Nucleus accumbens (tissue), 56 donors: Measurements from ENCODE around the gene TRMT10B.
"Not testable (repeated sequence)": the region's sequence is repeated elsewhere in the genome, so short reads cannot be mapped to it uniquely, and the experiment has no call there.

Experiments
- DNase-seq, 56 donors: peaks; one replicate each; lab custom pipeline; 2025; lab: John Stamatoyannopoulos, UW

TRMT10B gene

DNA sequence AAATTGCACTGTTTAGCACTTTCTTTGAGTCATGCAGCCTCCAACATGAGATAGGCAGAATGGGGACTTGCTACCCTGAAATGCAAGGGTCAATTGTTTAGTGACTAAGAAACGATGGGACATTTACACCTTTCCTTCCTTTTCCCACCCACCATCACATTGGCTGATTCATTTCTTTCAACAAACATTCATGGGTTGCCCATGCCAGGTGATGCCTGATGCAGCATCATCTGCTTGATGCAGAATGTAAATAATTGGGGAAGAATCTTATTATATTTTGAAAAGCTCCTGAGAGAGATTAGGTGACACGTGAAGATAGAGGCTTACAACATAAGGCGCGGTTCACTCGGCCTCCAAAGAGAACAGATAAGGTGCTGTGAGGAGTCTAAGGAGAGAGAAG, 4.5 kb upstream of the TRMT10B start:
- DNase-seq, result no peak

DNA sequence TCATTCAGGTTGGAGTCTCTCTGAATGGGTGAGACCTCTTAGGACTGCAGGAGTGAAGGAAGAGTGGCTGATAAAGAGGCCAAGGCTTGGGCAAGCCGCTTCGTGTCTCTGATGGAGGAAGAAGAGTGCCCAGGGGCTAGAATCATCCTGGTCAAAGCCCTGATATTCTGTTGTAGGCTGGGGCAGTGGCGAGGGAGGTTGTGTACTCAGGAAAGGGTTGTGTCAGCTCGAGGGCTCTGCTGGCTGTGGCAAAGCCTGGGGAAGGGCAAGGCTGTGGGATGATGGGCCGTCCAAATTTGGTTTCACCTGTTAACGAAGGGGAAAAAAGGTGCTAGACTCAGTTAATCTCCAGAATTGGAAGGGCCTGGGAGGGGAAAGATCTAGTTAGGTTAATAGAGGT, 2.4 kb upstream of the TRMT10B start:
- no peak for DNase-seq

DNA sequence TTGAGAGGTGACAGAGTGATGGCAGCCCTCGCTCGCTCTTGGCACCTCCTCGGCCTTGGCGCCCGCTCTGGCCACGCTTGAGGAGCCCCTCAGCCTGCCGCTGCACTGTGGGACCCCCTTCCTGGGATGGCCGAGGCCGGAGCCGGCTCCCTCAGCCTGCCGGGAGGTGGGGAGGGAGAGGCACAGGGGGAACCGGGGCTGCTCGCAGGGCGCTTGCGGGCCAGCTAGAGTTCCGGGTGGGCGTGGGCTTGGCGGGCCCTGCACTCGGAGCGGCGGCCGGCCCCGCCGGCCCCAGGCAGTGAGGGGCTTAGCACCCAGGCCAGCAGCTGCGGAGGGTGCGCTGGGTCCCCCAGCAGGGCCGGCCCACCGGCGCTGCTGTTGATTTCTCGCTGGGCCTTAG, 1.9 kb upstream of the TRMT10B start:
- not testable (repeated sequence) for DNase-seq

DNA sequence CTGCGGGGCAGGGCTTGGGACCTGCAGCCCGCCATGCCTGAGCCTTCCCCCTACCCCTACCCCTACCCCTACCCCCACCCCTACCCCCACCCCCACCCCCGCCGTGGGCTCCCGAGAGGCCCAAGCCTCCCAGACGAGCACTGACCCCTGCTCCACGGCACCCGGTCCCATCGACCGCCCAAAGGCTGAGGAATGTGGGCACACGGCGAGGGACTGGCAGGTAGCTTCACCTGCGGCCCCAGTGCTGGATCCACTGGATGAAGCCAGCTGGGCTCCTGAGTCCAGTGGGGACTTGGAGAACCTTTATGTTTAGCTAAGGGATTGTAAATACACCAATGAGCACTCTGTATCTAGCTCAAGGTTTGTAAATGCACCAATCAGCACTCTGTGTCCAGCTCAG, 1.5 kb upstream of the TRMT10B start:
- DNase-seq, result not testable (repeated sequence)

DNA sequence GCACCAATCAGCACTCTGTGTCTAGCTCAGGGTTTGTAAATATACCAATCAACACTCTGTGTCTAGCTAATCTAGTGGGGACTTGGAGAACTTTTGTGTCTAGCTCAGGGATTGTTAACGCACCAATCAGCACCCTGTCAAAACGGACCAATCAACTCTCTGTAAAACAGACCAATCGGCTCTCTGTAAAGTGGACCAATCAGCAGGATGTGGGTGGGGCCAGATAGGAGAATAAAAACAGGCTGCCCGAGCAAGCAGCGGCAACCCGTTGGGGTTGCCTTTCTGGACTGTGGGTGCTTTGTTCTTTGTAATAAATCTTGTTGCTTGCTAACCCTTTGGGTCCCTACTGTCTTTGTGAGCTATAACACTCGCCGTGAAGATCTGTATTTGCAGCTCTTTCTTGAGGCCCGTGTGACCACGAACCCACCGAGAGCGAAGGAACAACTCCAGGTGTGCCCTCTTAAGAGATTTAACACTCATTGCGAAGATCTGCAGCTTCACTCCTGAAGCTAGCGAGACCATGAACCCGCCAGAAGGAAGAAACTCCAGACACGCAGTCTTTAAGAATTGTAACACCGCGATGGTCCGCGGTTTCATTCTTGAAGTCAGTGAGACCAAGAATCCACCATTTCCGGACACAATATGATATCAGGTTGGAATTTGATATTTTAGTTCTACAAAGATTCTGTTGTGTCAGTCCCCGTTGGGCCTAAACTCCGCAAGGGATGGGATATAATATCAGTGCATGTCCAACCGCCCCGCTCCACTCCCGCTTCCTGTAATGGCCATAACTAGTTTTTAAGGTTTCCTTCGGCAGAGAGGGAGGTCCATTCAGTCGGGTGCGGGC, 740 bp upstream of the TRMT10B start:
- DNase-seq, result no peak

DNA sequence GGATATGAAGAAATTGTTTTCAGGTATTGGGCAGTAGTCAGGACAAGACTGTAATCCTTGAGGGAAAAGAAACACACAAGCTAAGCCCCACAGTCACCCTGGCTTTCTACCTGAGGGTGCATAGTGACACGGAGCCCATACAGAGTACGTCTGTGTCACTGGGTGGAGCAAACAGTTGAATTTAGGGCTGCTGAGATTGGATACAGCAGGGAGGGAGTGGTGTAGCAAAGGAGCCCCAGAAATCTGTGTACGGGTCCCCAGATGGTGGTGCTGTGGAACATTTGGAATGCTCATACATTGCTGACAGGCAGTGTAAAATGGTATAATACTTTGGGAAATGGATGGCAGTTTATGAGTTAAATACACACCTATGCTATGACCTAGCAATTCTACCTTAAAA, 5.1 kb downstream of the TRMT10B start:
- no peak for DNase-seq

DNA sequence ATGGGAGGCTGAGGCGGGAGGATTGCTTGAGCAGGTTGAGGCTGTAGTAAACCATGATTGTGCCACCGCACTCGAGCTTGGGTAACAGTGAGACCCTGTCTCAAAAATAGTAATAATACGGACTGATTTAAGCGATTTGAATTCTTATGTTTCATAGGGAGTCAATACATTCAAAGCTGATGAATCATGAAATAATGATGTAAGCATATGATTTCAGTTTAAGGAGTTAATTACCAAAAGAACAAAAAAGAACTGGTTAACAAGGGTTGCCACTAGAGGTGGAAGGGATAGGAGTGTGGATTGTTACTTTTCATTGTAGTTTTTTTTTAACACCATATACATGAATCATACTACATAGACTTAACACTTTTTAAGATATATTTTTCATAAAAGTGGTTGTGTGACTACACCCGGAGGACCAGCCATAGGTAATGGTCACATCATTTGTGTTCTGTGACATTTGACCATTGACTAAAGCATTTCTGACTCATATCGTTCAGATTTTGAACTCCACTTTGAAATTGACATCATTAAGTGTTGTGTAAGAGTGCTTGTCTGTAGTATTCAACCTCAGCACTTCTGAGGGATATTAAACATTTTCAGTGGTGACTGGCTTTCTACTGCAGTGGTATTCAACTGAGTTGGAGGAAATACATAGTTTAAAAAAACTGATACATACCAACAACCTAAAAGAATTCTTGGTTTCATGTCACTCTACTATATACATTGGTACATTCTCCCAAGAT, 7.0 kb downstream of the TRMT10B start:
- DNase-seq, result no peak

DNA sequence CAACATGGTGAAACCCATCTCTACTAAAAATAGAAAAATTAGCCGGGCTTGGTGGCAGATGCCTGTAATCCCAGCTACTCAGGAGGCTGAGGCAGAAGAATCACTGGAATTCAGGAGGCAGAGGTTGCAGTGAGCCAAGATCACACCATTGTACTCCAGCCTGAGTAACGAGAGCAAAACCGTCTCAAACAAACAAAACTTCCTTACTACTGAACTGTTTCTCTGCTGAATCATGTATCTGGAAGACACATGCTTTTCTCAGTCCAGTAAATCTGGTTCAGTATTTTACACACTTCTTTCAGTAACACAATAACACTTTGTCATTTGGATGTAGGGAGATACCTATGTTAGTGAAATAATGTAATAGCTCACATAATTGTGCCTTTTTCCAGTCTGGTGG, 7.9 kb downstream of the TRMT10B start:
- DNase-seq, result no peak

DNA sequence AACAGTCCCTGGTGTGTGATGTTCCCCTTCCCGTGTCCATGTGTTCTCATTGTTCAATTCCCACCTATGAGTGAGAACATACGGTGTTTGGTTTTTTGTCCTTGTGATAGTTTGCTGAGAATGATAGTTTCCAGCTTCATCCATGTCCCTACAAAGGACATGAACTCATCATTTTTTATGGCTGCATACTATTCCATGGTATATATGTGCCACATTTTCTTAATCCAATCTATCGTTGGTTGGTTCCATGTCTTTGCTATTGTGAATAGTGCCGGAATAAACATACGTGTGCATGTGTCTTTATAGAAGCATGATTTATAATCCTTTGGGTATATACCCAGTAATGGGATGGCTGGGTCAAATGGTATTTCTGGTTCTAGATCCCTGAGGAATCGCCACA, 11.7 kb downstream of the TRMT10B start:
- not testable (repeated sequence) for DNase-seq

DNA sequence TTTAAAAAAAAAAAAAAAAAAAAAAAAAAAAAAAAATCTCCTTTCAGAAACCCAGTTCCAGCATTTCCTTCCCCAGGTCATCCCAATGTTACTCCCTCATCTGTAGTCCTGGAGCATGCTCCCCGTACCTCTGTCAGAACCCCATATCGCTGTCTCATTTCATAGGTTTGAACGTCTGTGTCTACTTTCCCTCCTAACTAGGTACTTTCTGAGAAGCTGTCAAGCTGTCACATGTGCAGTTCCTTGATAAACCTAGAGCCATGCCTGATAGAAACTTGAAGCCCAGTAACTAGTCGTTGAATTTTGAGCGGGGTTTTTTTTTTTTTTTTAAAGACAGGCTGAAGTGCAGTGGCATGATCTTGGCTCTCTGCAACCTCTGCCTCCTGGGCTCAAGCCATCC, 15.7 kb downstream of the TRMT10B start:
- DNase-seq, result no peak

DNA sequence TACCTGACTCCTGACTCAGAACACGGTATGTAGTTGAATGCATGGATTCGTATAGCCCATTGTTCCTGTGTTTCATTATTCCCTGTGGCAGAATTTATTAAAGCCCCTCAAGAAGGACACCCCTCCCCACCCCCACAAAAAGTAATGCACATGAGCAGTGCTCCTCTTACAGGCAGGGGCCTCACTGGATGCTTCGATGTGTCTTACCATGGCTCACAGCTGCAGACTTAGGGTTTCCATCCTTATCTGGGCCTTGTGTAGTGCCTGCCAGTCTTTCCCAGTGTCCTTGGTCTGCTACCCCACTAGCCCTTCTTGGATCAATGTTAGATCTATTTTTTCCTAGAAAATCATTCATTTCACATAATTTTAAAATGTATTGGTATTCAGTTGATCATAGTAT, 16.4 kb downstream of the TRMT10B start:
- DNase-seq, result no peak

DNA sequence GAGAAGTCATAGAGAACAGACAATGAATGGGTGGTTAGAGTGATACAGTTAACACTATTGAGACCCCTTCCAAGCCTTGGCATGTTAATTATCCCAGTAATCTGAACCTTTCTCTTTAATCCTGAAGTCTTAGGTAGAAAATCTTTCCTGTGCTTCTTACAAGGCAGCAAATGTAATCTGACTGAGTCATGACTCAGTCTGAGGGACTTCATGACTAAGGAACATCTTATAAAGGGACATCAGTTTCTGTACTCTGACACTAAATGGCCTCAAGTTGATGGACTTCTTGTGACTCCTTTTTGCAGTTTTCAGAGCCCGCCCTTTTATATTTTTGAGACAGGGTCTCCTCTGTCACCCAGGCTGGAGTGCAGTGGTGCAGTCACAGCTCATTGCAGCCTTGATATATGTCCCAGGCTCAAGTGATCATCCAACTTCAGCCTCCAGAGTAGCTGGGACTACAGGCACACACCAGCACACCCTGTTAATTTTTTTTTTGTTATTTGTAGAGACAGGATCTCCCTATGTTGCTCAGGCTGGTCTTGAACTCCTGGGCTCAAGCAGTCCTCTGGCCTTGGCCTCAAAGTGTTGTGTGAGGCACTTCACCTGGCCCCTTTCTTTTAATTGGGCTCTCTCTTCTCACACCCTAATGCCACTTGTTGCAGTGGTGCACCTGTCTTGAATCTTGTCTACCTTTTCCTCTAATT, 21.8 kb downstream of the TRMT10B start:
- no peak for DNase-seq

DNA sequence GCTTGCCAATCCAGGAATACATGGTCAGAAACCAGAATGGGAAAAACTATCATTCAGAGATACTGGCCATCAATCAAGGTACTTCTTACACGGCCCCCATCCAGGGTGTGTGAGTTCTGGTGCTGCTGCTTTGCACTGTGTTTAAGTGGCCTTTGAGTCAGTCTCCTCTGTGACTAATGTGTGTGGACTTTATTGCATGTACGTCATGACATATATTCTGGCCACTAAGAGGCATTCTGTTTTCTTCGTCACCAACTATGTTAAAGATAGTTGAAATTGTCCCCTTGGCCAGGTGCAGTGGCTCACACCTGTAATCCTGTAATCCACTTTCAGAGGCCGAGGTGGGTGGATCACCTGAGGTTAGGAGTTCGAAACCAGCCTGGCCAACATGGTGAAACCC, 22.7 kb downstream of the TRMT10B start:
- no peak for DNase-seq

DNA sequence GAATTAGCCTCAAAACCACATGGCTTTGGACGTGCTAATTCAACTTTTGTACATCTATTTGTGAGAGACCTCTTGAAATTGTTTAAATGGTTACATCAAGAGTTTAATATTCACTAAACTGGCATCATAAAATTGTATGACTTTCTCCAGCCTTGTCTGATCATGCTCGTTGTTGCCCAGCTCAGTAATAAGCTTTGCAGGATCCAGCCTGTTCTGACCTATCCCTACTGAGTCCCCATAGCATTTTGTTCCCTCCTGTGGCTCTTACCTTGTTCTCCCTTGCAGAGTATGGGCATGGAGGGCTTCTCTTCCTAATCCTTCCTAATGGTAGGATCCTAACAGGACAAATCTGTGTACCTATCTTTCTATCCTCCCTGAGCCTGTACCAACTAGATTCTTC, 24.9 kb downstream of the TRMT10B start:
- no peak for DNase-seq

DNA sequence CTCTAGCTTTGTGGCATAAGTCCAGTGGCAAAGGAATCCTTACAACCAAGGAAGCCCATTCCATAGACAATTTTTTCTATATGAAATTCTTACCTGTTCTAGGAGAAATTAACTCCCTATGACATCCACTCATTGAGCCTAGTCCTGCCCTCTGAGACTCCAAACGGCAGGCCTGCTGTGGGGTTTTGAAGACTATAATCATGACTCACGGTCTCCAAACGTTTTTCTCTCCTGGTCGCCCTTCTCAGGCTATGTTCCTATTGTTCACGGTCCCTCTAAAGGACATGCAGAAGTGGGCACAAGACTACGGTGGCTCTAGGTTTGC, 30.6 kb downstream of the TRMT10B start:
- no peak for DNase-seq

DNA sequence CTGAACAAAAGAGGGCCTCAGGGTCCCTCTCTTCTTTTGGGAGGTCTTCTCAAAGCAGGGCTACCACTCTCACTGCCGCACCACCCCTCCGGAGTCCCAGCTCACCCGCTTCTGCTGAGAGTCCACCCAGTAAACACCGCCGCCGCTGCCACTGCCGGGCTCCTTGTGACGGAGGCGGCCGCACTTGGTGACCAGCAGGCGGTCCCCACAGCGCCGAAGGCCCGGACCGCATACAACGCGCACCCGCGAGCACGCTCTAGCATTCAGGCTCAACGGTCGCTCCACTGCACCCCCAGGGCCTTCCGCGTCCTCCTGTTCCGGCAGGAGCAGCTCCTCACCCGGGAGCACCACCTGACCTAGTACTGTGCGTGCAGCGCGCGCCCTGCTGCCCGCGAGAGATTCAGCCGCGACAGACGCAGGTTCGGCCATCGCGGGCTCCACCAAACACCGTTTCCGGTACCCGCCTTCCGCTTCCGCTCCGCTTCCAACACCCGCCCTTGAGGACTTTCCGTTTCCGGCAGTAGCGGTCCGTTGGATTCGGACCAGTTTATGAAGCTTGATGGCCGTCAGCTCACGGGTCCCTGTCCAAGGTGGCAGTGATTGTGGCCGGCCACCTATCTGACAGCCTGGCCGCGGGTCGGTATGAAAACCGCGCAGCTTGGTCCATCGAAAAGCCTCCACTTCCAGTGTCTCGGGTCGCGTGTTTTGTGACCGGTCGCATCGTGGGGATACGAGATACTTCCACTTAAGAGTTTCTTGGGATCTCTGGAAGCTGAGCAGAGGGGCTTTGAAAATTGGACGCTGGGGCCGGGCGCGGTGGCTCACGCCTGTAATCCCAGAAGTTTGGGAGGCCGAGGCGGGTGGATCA, 31.2 kb downstream of the TRMT10B start, which contains the start of gene EXOSC3:
Gene EXOSC3 (minus strand): TSS at position 449 of the 868 bp plus-strand sequence. CDS start 20 bp downstream, at position 429.
- peak; percentile 37 to 93 (median 82) for DNase-seq

DNA sequence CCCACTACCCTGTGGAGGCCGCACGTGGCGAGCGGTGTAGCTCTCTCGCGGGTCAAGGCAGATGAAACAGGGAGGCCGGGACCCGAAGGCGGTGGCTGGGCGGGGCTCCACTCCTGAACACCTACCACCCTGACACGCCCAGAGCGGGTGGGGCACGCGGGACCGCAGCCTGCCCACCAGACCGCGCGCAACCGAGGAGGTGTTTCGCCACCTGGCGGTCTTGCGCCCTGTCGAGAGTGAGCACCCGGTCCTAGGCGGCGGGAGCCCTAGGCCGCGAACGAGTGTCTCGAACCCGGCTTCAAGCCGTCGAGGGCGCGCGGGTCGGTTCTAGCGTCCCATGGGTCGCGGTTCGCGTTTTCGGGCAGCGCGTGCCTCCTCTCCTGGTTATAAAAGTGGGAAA, 33.5 kb downstream of the TRMT10B start:
- no peak for DNase-seq

DNA sequence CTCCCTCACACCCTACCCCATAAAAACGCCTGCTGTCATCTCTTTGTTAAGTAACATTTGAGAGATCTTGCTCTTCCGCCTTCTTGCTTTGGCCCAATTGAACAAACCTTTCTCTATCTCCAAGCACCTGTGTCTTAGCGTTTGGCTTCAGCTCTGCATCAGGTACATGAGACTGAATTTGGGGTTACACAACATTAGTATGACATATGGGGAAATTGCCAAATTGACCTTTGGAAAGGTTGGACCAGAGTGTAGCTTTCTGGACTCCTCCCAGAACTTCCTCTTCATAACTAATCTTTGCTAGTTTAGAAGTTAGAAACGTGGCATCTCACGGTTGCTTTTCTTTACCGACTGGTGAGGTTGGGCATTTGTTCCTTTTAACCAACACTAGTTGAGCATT, 34.7 kb downstream of the TRMT10B start:
- no peak for DNase-seq

DNA sequence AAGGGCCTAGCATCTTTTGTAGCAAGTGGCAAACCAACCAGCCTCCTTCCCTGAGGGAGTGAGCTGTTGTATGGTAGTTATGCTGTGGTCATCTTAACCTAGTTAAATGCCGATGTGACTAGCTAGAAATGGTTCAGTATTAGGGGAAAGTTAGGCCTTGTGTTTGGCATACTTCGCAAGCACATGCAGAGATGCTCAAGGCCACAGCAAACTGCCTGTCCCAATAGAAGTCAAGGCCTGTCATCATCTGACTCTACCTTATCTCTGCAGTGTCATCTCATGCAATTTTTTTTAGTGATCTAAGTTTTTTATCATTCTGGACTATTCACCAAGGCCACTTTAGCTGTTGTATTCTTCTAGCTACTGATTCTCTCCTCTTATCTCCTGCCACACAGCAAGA, 36.5 kb downstream of the TRMT10B start:
- DNase-seq, result no peak

DNA sequence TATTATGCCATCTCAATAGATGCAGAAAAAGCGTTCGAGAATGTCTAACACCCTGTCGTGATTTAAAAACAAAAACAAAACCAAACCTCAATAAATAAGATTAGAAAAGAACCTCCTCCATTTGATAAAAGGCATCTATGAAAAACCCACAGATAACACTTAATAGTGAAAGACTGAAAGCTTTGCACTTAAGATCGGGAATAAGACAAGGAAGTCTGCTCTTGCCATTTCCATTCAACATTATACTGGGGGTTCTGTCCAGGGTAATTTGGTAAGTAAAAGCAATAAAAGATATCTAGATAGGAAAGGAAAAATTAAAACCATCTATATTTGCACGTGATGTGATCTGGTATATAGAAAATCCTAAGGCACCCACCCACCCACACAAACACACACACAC, 38.5 kb downstream of the TRMT10B start:
- no peak for DNase-seq
